Activated naive CD4-positive, alpha-beta T cell treated with anti-CD3 and anti-CD28 coated beads, Interleukin-2, amount 10 ng/mL, durations not matched to agents 7 days and 5 days (primary cell): Measurements from ENCODE around the gene SMC2.

Experiments
- CTCF ChIA-PET: fragments of 350-600 bp; sonication (Branson Sonifier 250); formaldehyde crosslinking; loops from one replicate; lab custom pipeline; 2021; ENCODE audit warnings: antibody characterized with exemption; lab: Charles Lee
- DNase-seq: peaks from one replicate; pipeline ENCODE4 v3.0.0-alpha.2; 2020
- H3K27ac Mint-ChIP-seq: one replicate; pipeline ENCODE4 v1.8.0; 2021; ENCODE audit warnings: mild to moderate bottlenecking, moderate library complexity, mixed read lengths
- H3K27me3 Mint-ChIP-seq: one replicate; pipeline ENCODE4 v1.8.0; 2021; ENCODE audit warnings: mild to moderate bottlenecking, mixed read lengths
- H3K36me3 Mint-ChIP-seq: one replicate; pipeline ENCODE4 v1.8.0; 2021; ENCODE audit warnings: mixed read lengths
- H3K4me1 Mint-ChIP-seq: one replicate; pipeline ENCODE4 v1.8.0; 2021; ENCODE audit warnings: mixed read lengths
- H3K4me3 Mint-ChIP-seq: one replicate; pipeline ENCODE4 v1.8.0; 2021; ENCODE audit warnings: mild to moderate bottlenecking, moderate library complexity, mixed read lengths
- H3K9me3 Mint-ChIP-seq: one replicate; pipeline ENCODE4 v1.8.0; 2021; ENCODE audit warnings: mixed read lengths

The SMC2 gene

DNA sequence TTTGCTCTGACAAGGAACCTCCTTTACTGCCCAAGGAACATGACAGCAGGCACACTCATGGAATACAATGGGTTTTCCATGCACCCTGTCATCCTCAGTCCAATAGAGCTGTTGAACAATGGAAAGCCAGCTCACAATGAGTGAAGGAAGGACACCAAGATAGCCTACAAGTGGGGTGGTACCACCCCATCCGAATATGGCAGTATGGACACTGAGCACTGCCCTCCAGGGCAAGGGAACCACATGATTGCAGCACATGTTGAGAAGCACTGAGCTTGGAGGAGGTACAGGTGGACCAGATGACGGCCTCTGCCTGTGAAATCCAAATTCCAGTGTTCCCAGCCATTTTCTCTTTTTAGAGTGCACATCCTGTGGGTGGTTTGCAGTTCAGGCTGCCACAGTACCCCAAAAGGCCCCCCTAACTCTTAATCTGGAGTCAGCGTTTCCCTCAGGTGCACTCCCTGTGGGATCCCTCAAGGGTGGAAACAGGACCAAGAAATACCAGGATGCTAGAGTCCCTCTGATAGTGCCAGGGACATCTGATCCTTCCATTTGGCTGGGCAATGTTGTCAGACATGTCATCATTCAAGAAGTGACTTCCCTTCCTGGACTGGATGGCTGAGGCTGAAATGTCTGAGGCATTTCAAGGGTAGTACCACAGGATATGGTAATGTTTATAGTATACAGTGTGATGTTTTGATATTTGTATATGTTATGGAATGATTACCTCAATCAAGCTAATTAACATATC is 48.9 kb downstream of the SMC2 start:
- Mint-ChIP-seq H3K27me3 (no peaks in the 10 kb centered on the region), H3K4me3 (no peak overlapping the region), H3K36me3 (peaks cover 32% of the 10 kb centered on the region)

DNA sequence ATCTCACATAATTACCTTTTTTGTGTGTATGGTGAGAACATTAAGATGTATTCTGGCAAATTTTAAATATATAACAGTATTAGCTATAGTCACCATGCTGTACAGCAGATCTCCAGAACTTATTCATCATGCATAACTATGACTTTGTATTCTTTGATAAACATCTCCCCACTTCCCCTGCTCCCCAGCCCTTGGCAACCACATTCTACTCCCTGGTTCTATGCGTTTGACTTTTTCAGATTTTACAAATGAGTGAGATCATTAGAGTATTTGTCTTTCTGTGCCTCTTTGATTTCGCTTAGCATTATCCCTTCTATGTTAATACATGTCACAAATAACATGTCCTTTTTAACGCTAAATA is 49.4 kb downstream of the SMC2 start:
- Mint-ChIP-seq H3K27ac (no peak overlapping the region), H3K36me3 (peaks cover 30% of the 10 kb centered on the region), H3K9me3 (no peaks in the 10 kb centered on the region), H3K4me3 (no peak overlapping the region), H3K4me1 (peaks cover 3% of the 10 kb centered on the region), H3K27me3 (no peaks in the 10 kb centered on the region)
- CTCF ChIA-PET: no interaction called here
- DNase-seq: no peak

More for the DNA sequence above, 48.9 kb downstream of the SMC2 start:
- H3K27ac Mint-ChIP-seq: no peak overlapping the region
- H3K4me1 Mint-ChIP-seq: peaks cover 3% of the 10 kb centered on the region
- no peaks in the 10 kb centered on the region for H3K9me3 Mint-ChIP-seq
- no peak for DNase-seq
- CTCF ChIA-PET: no interaction called here

DNA sequence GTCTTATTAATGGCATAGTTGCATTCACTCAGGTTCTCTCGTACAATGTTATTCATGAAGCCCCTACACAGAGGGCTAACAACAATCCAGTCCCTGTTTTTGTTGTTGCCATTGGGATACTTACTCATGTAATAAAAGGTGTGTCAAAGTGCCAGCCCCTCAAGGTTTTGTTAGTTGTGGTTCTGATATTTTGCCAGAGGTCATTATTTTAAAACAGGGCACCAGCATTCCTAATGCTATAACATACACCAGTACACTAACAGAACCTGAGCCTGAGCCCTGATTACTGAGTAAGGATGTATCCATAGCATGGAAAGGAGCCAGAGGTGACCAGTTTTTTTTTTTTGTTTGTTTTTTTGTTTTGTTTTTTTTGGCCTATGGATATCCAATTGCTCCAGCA is 50.2 kb downstream of the SMC2 start:
- H3K4me1 Mint-ChIP-seq: peaks cover 3% of the 10 kb centered on the region
- DNase-seq: no peak
- no peaks in the 10 kb centered on the region for H3K27me3 Mint-ChIP-seq
- CTCF ChIA-PET: no interaction called here
- no peak overlapping the region for H3K27ac Mint-ChIP-seq
- H3K4me3 Mint-ChIP-seq: no peak overlapping the region
- no peaks in the 10 kb centered on the region for H3K9me3 Mint-ChIP-seq
- peaks cover 26% of the 10 kb centered on the region for H3K36me3 Mint-ChIP-seq

GRCh38 chr9:104173067-104173466 is 79.0 kb downstream of the SMC2 start:
- Mint-ChIP-seq H3K36me3 (no peaks in the 10 kb centered on the region), H3K4me3 (no peak overlapping the region), H3K4me1 (no peaks in the 10 kb centered on the region), H3K9me3 (no peaks in the 10 kb centered on the region), H3K27me3 (no peaks in the 10 kb centered on the region), H3K27ac (no peak overlapping the region)
- CTCF ChIA-PET: no interaction called here
- no peak for DNase-seq

DNA sequence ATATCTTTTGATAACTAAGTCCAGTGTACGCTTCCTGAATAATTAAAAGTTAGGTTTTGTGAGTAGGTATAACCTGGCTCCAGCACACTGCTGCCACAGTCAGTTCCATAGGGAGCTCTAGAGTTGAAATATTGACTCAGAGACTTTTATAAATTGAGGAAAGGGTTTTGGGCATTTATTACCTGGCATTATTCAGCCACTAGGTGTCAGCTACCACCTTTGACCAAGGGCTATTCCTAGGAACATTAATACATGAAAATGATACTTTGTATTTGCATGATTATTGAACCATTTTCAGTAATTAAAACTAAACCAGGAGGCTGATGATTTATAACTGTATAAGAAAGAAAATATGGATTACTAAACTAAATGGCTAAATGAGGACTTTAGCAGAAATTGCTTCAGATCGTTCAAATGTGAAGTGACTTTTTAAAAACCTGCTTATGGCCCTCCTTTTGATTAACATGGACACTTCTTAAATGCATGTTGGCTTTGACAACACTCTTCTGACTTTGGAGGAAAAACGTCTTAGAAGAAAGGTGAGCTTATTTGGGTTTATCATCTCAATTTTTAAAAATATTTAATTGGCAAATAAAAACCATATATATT is 83.0 kb downstream of the SMC2 start:
- Mint-ChIP-seq H3K9me3 (no peaks in the 10 kb centered on the region), H3K27me3 (no peaks in the 10 kb centered on the region), H3K4me1 (no peaks in the 10 kb centered on the region), H3K27ac (no peak overlapping the region), H3K36me3 (no peaks in the 10 kb centered on the region), H3K4me3 (no peak overlapping the region)
- CTCF ChIA-PET: interaction anchor here (1.2 kb wide), 1 partner anchor 569 kb away, joined by 4 read pairs; no protein-coding TSS in a partner anchor
- DNase-seq: no peak

DNA sequence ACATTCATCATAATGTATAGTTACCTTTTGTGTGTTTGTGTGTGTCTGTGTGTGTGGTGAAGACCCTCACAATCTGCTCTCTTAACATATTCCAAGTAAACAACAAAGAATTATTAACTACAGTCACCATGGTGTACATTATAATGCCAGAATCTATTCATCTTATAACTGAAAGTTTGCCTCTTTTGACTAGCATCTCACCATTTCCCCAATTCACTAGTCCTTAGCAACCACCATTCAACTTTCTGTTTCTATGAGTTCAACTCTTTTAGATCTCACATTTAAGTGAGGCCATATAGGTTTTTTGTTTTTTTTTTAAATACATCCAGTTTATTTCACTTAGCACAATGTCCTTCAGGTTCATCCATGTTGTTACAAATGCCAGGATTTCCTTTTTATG is 83.6 kb downstream of the SMC2 start:
- H3K36me3 Mint-ChIP-seq: no peaks in the 10 kb centered on the region
- no peak overlapping the region for H3K4me3 Mint-ChIP-seq
- CTCF ChIA-PET: no interaction called here
- DNase-seq: no peak
- no peak overlapping the region for H3K27ac Mint-ChIP-seq
- H3K27me3 Mint-ChIP-seq: no peaks in the 10 kb centered on the region
- H3K9me3 Mint-ChIP-seq: no peaks in the 10 kb centered on the region
- H3K4me1 Mint-ChIP-seq: no peaks in the 10 kb centered on the region
